Tibial artery (tissue), 4 donors: ENCODE results near the gene RPL35A.
A peak's percentile ranks its signal among the peaks of the same experiment; 100 is the strongest.
"Not testable (repeated sequence)": the region's sequence is repeated elsewhere in the genome, so short reads cannot be mapped to it uniquely, and the experiment has no call there.

Experiments used
- DNase-seq, 2 donors: peaks; one replicate each; pipeline ENCODE4 v3.0.0-alpha.2; 2019
- H3K27ac ChIP-seq, 2 donors: fragments of 200-600 bp; sonication (generic) in 1 of 2; 1 replicate in 1 of 2; 2 replicates in 1 of 2; pipeline ENCODE4 v1.5.1; 2018 to 2019; ENCODE audit warnings: mild to moderate bottlenecking in 1 of 2
- H3K27me3 ChIP-seq, 2 donors: fragments of 200-600 bp; sonication (generic) in 1 of 2; one replicate each; pipeline versions ENCODE4 v1.5.1 to v1.6.0; 2016 to 2019
- H3K36me3 ChIP-seq, 3 donors: fragments of 200-600 bp; sonication (generic) in 2 of 3; one replicate each; pipeline ENCODE4 v1.5.1; 2016 to 2019; ENCODE audit warnings: mild to moderate bottlenecking in 2 of 3
- H3K4me1 ChIP-seq, 4 donors: fragments of 200-600 bp; sonication (generic) in 2 of 4; 1 replicate in 3 of 4; 2 replicates in 1 of 4; pipeline ENCODE4 v1.5.1; 2016 to 2019
- H3K4me3 ChIP-seq, 2 donors: fragments of 200-600 bp; sonication (generic) in 1 of 2; 1 replicate in 1 of 2; 2 replicates in 1 of 2; pipeline ENCODE4 v1.5.1; 2018 to 2019; ENCODE audit warnings: mild to moderate bottlenecking in 2 of 2
- H3K9me3 ChIP-seq, 3 donors: fragments of 200-600 bp; sonication (generic) in 1 of 3; one replicate each; pipeline ENCODE4 v1.5.1; 2016 to 2019
- intact Hi-C: fragments of 100-400 bp; cut with DNase I; formaldehyde crosslinking; loops from one replicate; pipeline ENCODE4 v1.15.0; 2023; ENCODE audit warnings: low total_unique reads
- TF ChIP-seq, protein P1 (sequence below), 2 experiments: fragments of 200-600 bp in 1 of 2; fragments of 450-650 bp in 1 of 2; IDR thresholded peaks; one replicate each; pipeline ENCODE4 v1.5.1; 2017 to 2019; ENCODE audit warnings: antibody characterized with exemption in 2 of 2, mild to moderate bottlenecking in 1 of 2, moderate library complexity in 1 of 2

The RPL35A gene

DNA sequence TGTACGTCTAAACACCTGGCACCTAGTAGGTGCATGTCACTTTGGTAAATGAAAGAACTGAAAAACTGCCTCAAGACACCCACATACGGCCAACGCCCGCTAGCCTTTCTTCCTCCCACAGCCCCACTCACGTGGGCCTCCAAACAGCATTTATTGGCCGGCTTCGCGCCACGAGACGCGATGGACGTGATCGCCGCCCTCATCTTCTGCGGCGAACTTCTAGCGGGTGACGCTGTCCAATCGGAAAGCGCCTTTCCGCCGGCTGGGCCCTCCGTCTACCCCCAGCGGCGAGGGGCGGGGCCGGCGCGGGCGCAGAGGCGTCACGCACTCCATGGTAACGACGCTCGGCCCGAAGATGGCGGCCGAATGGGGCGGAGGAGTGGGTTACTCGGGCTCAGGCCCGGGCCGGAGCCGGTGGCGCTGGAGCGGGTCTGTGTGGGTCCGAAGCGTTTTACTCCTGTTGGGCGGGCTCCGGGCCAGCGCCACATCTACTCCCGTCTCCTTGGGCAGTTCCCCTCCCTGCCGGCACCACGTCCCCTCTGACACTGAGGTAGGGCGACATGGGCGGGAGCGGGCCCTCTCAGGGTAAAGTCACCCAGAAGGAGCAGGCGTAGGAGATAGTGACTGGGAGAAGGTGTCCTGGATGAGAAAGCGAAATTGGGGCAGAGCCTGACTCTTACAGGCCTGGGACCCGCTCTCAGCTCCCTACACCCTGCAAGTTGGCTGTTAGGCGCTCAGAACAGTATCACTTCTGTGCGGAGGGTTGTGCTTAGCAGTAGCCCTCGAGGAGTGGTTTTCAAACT lies 10.1 kb downstream of the RPL35A start, which contains the start of gene LMLN:
Gene LMLN, plus strand, starts transcription at position 327 of the 803 bp plus-strand sequence. Its CDS starts 29 bp downstream, at position 356.
- peak; percentile 95 to 97 for DNase-seq
- no peaks in the 10 kb centered on the region for H3K27me3 ChIP-seq
- H3K27ac ChIP-seq: peak within 1 kb of the TSS; percentile 66 to 73
- H3K36me3 ChIP-seq: peaks cover 10 to 25% (median 16%) of the 10 kb centered on the region in 3 donors
- no peaks in the 10 kb centered on the region for H3K9me3 ChIP-seq
- intact Hi-C loops: loop anchor here (1.0 kb wide), 1 partner anchor 10 kb away; the partner anchor contains the start of gene RPL35A
- H3K4me3 ChIP-seq: peak within 1 kb of the TSS; percentile 70 to 90
- H3K4me1 ChIP-seq: peaks cover 0 to 20% (median 13%) of the 10 kb centered on the region in 4 donors
- TF ChIP-seq, protein P1, sequence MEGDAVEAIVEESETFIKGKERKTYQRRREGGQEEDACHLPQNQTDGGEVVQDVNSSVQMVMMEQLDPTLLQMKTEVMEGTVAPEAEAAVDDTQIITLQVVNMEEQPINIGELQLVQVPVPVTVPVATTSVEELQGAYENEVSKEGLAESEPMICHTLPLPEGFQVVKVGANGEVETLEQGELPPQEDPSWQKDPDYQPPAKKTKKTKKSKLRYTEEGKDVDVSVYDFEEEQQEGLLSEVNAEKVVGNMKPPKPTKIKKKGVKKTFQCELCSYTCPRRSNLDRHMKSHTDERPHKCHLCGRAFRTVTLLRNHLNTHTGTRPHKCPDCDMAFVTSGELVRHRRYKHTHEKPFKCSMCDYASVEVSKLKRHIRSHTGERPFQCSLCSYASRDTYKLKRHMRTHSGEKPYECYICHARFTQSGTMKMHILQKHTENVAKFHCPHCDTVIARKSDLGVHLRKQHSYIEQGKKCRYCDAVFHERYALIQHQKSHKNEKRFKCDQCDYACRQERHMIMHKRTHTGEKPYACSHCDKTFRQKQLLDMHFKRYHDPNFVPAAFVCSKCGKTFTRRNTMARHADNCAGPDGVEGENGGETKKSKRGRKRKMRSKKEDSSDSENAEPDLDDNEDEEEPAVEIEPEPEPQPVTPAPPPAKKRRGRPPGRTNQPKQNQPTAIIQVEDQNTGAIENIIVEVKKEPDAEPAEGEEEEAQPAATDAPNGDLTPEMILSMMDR (IDR thresholded peaks at IDR 0.05): no peak

DNA sequence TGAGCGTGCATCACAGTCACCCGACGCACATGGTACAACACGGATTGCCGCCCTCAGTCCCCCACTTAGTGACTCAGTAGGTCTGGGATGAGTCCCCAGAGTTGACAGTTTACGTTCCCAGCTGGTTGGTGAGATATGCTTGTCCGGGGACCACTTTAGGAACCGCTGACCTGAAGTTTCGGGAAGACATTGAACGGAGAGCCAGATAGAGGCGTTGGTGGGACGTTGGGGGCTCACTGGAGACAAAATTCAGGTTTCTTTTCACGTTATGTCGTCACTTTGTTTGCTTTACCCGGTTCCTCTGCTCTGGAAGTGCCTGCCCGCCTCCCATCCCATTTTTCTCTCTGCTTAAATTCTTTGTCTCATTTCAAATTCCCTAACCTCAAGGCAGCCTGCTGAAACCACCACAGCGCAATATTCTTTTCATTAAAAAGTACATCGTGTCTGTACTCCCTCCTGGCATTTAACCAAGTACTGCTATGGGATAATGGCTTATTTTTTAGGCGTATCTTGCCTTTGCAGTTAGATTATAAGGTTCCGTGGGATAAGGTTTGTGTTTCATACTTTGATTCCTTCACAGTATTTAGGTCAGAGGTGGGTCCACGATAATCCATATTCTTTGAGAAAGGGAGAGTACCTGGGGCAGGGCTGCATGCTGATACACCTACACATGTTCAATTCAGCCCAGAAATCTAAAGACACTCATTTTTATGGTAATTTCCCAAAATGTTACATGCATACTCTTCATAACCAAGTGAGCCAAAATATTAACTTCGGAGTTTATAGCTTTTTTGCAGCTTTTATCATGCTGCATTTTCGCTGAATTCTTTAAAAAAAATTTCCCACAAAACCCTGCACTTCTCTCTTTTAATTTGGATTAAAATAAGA lies 10.9 kb downstream of the RPL35A start:
- Histone ChIP-seq H3K36me3 (peaks cover 2 to 16% (median 7%) of the 10 kb centered on the region in 3 donors), H3K4me1 (peaks cover 0 to 20% (median 13%) of the 10 kb centered on the region in 4 donors), H3K27ac (peak overlapping the region; percentile 66 to 73), H3K4me3 (peak overlapping the region; percentile 70 to 90), H3K9me3 (no peaks in the 10 kb centered on the region), H3K27me3 (no peaks in the 10 kb centered on the region)
- intact Hi-C loops: loop anchor here (1.0 kb wide), 1 partner anchor 11 kb away; the partner anchor contains the start of gene RPL35A
- TF ChIP-seq, protein P1 (IDR thresholded peaks at IDR 0.05): no peak
- DNase-seq: no peak

DNA sequence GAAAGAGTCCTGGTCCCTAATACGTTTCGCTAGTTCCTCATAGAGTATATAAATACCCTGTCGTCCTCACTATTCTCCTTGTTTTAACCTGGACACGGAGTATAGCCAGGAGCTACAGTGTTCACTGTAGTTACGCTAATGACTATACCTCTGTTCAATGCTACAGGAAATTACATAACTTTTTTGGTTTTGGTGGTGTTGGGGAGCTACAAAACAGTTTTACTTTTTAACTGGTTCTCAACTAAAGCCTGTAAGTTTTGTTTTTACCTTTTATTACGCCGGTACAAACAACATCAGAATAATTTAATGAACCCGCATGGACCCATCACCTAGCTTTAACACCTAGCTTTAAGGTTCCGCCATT lies 11.6 kb downstream of the RPL35A start:
- intact Hi-C loops: no loop called here
- no peak overlapping the region for H3K4me3 ChIP-seq
- no peak for DNase-seq
- TF ChIP-seq, protein P1 (IDR thresholded peaks at IDR 0.05): no peak
- no peaks in the 10 kb centered on the region for H3K9me3 ChIP-seq
- H3K27me3 ChIP-seq: no peaks in the 10 kb centered on the region
- H3K27ac ChIP-seq: no peak overlapping the region
- H3K36me3 ChIP-seq: peaks cover 0 to 10% (median 3%) of the 10 kb centered on the region in 3 donors
- H3K4me1 ChIP-seq: peaks cover 0 to 20% (median 13%) of the 10 kb centered on the region in 4 donors

DNA sequence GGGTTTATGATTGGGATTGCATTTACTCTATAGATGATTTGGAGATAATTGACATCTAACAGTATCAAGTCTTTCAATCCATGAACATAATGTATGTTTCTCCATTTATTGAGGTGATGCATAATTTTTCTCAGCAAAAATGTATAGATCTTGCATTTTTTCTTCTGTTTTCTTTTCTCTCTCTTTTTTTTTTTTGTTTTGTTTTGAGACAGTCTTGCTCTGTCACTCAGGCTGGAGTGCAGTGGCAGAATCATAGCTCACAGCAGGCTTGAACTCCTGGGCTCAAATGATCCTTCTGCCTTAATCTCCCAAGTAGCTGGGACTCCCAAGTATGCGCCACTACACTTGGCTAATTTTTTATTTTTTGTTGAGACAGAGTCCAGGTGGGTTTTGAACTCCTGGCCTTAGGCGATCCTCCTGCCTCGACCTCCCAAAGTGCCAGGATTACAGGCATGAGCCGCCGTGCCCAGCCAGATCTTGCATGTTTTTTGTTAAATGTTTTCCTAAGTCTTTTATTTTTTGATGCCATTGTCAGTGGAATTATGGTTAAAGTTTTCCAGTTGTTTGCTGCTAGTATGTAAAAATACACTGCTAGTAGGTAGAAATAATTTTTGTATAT lies 13.1 kb downstream of the RPL35A start:
- Histone ChIP-seq H3K9me3 (no peaks in the 10 kb centered on the region), H3K4me3 (no peak overlapping the region), H3K36me3 (no peaks in the 10 kb centered on the region), H3K4me1 (peaks cover 0 to 20% (median 11%) of the 10 kb centered on the region in 4 donors), H3K27ac (no peak overlapping the region), H3K27me3 (no peaks in the 10 kb centered on the region)
- TF ChIP-seq, protein P1 (IDR thresholded peaks at IDR 0.05): no peak
- DNase-seq: no peak
- intact Hi-C loops: no loop called here

DNA sequence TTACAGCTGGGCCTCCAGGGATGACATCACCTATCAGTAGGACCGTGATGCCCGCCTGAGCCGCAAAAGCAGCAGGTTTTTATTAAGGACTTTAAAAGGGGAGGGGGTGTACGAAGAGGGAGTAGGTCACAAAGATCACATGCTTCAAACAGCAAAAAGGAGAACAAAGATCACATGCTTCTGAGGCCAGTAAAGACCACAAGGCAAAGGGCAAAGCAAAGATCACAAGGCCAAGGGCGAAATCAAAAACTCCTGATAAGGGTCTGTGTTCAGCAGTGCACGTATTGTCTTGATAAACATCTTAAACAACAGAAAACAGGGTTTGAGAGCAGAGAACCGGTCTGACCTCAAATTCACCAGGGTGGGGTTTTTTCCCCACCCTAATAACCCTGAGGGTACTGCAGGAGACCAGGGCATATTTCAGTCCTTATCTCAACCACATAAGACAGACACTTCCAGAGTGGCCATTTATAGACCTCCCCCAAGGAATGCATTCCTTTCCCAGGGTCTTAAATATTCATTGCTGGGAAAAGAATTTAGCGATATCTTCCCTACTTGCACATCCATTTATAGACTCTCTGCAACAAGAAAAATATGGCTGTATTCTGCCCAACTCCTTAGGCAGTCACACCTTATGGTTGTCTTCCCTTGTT lies 17.5 kb downstream of the RPL35A start:
- DNase-seq, intact Hi-C loops, H3K27me3 ChIP-seq, H3K4me1 ChIP-seq, H3K9me3 ChIP-seq, H3K36me3 ChIP-seq, H3K4me3 ChIP-seq, H3K27ac ChIP-seq: not testable (repeated sequence)
